ENCODE measurements around the gene ABCD1. TPM values are rescaled to one million over a fixed set of nuclear protein-coding genes. Genes with fewer than 3 reads are reported as not detected.

Gene ABCD1
- total and polyA plus RNA-seq, 9 donors, result 1.4 to 11.1 (median 8.3) TPM

DNA sequence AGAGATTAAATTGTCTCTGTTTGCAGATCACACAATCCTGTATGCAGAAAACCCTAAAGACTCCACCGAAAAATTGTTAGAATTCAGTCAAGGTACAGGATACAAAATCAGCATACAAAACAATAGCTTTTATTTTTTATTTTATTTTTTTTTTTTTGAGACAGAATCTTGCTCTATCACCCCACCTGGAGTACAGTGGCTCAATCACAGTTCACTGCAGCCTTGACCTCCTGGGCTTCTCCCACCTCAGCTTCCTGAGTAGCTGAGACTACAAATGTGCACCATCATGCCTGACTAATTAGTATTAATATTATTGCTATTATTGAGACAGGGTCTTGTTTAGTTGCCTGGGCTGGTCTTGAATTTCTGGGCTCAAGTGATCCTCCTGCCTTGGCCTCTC is 30.5 kb downstream of the ABCD1 start:
- WGBS, 3 donors, result 73 to 85% (median 81%) methylated on average over 1 of the region's 1 CpG
- intact Hi-C loops (cut with DNase I), result no loop called here
- no peaks in the 10 kb centered on the region for H3K4me1 ChIP-seq (ENCODE audit: insufficient read depth)
- no peaks in the 10 kb centered on the region for H3K36me3 ChIP-seq
- no peak overlapping the region for H3K27ac ChIP-seq
- TF ChIP-seq EP300 (IDR thresholded peaks at IDR 0.05) (no peak), POLR2A (IDR thresholded peaks at IDR 0.05) (no peak)
- TF ChIP-seq, protein P1, sequence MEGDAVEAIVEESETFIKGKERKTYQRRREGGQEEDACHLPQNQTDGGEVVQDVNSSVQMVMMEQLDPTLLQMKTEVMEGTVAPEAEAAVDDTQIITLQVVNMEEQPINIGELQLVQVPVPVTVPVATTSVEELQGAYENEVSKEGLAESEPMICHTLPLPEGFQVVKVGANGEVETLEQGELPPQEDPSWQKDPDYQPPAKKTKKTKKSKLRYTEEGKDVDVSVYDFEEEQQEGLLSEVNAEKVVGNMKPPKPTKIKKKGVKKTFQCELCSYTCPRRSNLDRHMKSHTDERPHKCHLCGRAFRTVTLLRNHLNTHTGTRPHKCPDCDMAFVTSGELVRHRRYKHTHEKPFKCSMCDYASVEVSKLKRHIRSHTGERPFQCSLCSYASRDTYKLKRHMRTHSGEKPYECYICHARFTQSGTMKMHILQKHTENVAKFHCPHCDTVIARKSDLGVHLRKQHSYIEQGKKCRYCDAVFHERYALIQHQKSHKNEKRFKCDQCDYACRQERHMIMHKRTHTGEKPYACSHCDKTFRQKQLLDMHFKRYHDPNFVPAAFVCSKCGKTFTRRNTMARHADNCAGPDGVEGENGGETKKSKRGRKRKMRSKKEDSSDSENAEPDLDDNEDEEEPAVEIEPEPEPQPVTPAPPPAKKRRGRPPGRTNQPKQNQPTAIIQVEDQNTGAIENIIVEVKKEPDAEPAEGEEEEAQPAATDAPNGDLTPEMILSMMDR (IDR thresholded peaks at IDR 0.05), result no peak
- no peaks in the 10 kb centered on the region for H3K9me3 ChIP-seq
- H3K27me3 ChIP-seq, result no peaks in the 10 kb centered on the region
- no peak overlapping the region for H3K4me3 ChIP-seq
- DNase-seq, result no peak

DNA sequence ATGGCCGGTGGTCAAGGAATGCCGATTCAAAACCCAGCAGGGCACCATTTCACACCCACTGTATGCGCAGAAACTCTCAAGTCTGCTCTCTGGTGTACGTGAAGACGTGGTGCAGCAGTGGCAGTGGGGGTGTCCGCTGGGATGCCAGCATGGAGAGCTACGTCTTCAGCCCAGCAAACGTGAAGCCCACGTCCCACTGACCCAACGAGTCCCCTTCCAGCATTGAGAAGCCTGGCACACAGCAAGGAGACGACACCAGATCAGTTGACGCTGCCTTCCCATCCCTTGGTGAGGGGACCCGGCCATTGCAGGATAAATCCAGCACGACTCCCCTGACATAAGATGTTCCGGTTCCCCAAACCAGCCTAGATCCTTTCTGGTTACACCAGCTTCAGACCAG is 37.2 kb downstream of the ABCD1 start:
- DNase-seq, result peak in 1 of 5 donors; percentile 12
- no peaks in the 10 kb centered on the region for H3K9me3 ChIP-seq
- H3K4me1 ChIP-seq (ENCODE audit: insufficient read depth), result no peaks in the 10 kb centered on the region
- H3K27me3 ChIP-seq, result no peaks in the 10 kb centered on the region
- intact Hi-C loops (cut with DNase I), result loop anchor here in 1 of 4 donors (5.0 kb wide), 1 partner anchor 190 kb away; no protein-coding TSS in a partner anchor
- 81 to 86% (median 84%) methylated on average over 15 of the region's 15 CpGs for WGBS, 3 donors
- no peak overlapping the region for H3K4me3 ChIP-seq
- no peaks in the 10 kb centered on the region for H3K36me3 ChIP-seq
- no peak overlapping the region for H3K27ac ChIP-seq
- TF ChIP-seq POLR2A (IDR thresholded peaks at IDR 0.05), result no peak
- TF ChIP-seq, protein P1 (IDR thresholded peaks at IDR 0.05), result no peak
- no peak for TF ChIP-seq EP300 (IDR thresholded peaks at IDR 0.05)

DNA sequence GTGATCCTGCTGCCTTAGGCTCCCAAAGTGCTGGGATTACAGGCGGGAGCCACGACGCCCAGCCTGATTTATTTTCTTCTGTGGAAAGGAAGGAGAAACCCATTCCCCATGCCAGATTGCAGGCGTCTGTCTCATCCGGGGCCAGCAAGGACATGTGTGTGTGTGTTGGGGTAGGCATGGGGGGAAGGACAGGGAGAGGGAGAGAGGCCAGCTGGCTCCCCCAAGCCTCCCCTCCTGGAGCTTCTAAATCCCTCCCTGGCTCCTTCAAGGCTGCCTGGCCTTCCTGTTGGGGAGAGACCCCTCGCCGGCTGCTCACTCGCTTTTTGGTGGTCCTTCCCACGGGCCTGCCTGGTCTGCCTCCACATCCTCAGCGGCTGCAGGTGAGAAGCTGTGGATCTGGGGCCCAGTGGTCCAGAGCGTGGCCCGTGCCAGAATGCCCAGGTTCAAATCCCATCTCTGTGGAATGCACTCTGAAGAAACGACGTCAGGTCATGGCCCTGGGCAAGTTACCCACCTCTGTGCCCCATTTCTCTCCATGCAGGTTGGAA is 38.0 kb downstream of the ABCD1 start:
- no peaks in the 10 kb centered on the region for H3K4me1 ChIP-seq (ENCODE audit: insufficient read depth)
- H3K27me3 ChIP-seq, result no peaks in the 10 kb centered on the region
- H3K4me3 ChIP-seq, result no peak overlapping the region
- no peak overlapping the region for H3K27ac ChIP-seq
- DNase-seq, result no peak
- no peaks in the 10 kb centered on the region for H3K36me3 ChIP-seq
- intact Hi-C loops (cut with DNase I), result loop anchor here in 1 of 4 donors (5.0 kb wide), 1 partner anchor 190 kb away; no protein-coding TSS in a partner anchor
- TF ChIP-seq EP300 (IDR thresholded peaks at IDR 0.05), result no peak
- no peak for TF ChIP-seq POLR2A (IDR thresholded peaks at IDR 0.05)
- TF ChIP-seq, protein P1 (IDR thresholded peaks at IDR 0.05), result no peak
- H3K9me3 ChIP-seq, result no peaks in the 10 kb centered on the region
- WGBS, 3 donors, result 83 to 85% (median 84%) methylated on average over 14 of the region's 14 CpGs

DNA sequence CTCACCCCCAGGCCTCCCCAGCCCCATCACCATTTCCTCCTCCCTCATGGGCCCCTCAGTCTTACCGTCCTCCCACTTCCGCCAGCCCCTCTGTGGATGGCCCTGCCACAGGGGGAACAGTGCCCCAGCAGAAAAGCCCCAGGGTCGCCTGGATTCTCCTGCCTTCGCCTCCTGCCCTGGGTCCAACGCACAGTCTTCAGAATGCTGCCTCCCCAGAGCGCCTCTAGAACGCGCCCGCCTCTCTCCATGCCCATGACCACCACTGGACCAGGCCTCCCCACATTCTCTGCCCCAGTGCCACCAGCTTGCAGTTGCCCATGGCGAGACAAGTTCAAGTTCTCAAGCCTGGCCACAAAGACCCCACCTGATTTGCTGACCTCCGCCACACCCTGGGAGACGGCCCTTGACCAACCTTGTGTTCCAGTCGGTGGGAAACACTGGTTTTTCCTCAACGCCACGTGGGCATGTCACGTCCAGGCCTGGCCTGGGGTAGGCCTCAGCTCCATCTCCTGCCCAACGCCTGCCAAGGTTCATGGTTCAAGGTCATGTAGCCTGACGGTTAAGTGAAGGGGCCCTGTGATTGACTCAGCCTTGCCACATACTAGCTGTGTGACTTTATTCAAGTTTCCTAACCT is 38.8 kb downstream of the ABCD1 start:
- no peaks in the 10 kb centered on the region for H3K9me3 ChIP-seq
- 85 to 88% (median 88%) methylated on average over 18 of the region's 18 CpGs for WGBS, 3 donors
- no peaks in the 10 kb centered on the region for H3K4me1 ChIP-seq (ENCODE audit: insufficient read depth)
- H3K27ac ChIP-seq, result no peak overlapping the region
- intact Hi-C loops (cut with DNase I), result loop anchor here in 1 of 4 donors (5.0 kb wide), 1 partner anchor 189 kb away; no protein-coding TSS in a partner anchor
- H3K36me3 ChIP-seq, result no peaks in the 10 kb centered on the region
- peak in 2 of 5 donors; percentile 28 to 35 for DNase-seq
- H3K4me3 ChIP-seq, result no peak overlapping the region
- H3K27me3 ChIP-seq, result no peaks in the 10 kb centered on the region
- TF ChIP-seq EP300 (IDR thresholded peaks at IDR 0.05) (no peak), POLR2A (IDR thresholded peaks at IDR 0.05) (no peak)
- TF ChIP-seq, protein P1 (IDR thresholded peaks at IDR 0.05), result no peak

All from ovary (tissue), 9 donors.